C4-2B (cell line): ENCODE data around the gene LEFTY1.
A peak's percentile ranks its signal among the peaks of the same experiment; 100 is the strongest.

Experiments used
- H3K27ac ChIP-seq: fragments of 450-650 bp; 2 replicates; pipeline ENCODE4 v1.5.1; 2017
- CTCF ChIP-seq: fragments of 450-650 bp; conservative IDR thresholded peaks from 2 replicates; pipeline ENCODE4 v1.5.1; 2017; ENCODE audit warnings: mild to moderate bottlenecking
- ZFX ChIP-seq: fragments of 450-650 bp; IDR thresholded peaks from 2 replicates; pipeline ENCODE4 v1.6.1; 2017

The LEFTY1 gene

GRCh38 chr1:225878282-225878681 lies 10.7 kb downstream of the LEFTY1 start:
- TF ChIP-seq CTCF (no peak), ZFX (no peak)
- H3K27ac ChIP-seq = peak overlapping the region; percentile 86

- TF ChIP-seq CTCF = no peak; the same call in 1 of the 2 replicates
- TF ChIP-seq ZFX = no peak
- H3K27ac ChIP-seq = peak overlapping the region; percentile 86
Observed at GRCh38 chr1:225877580-225877979, 11.4 kb downstream of the LEFTY1 start.

- TF ChIP-seq CTCF = no peak
- TF ChIP-seq ZFX = no peak
- H3K27ac ChIP-seq = peak overlapping the region; percentile 86
Observed at GRCh38 chr1:225876900-225877510, 11.9 kb downstream of the LEFTY1 start.

- no peak for TF ChIP-seq ZFX
- TF ChIP-seq CTCF = no peak
Observed at GRCh38 chr1:225875044-225875815, 13.7 kb downstream of the LEFTY1 start.

GRCh38 chr1:225874431-225874830 lies 14.5 kb downstream of the LEFTY1 start:
- no peak for TF ChIP-seq ZFX
- no peak for TF ChIP-seq CTCF
- H3K27ac ChIP-seq = peak overlapping the region; percentile 86

More at GRCh38 chr1:225875044-225875815, 13.7 kb downstream of the LEFTY1 start:
- H3K27ac ChIP-seq = peak overlapping the region; percentile 86

- TF ChIP-seq CTCF = no peak
- no peak for TF ChIP-seq ZFX
- H3K27ac ChIP-seq = no peak overlapping the region
Observed at GRCh38 chr1:225873281-225873850, 15.6 kb downstream of the LEFTY1 start.

GRCh38 chr1:225872075-225872430 lies 16.9 kb downstream of the LEFTY1 start:
- no peak overlapping the region for H3K27ac ChIP-seq
- TF ChIP-seq ZFX = no peak
- TF ChIP-seq CTCF = no peak
